BE2C (cell line): ENCODE data around the gene PRDM4.

Experiments
- DNase-seq: peaks from one replicate; pipeline ENCODE4 v3.0.0-alpha.2; 2020
- H3K27me3 ChIP-seq: fragments of 250-450 bp; sonication (Bioruptor Pico); 2 replicates; pipeline ENCODE4 v1.5.1; 2020; ENCODE audit warnings: mild to moderate bottlenecking
- H3K36me3 ChIP-seq: fragments of 250-450 bp; sonication (Bioruptor Pico); 2 replicates; pipeline ENCODE4 v1.5.1; 2020; ENCODE audit warnings: mild to moderate bottlenecking
- H3K4me1 ChIP-seq: fragments of 250-450 bp; sonication (Bioruptor Pico); 2 replicates; pipeline ENCODE4 v1.5.1; 2020
- H3K4me3 ChIP-seq: 2 replicates; pipeline ENCODE4 v1.5.1; 2011; ENCODE audit warnings: low read depth, low read length
- H3K9me3 ChIP-seq: fragments of 250-450 bp; sonication (Bioruptor Pico); 2 replicates; pipeline ENCODE4 v1.5.1; 2020
- CTCF ChIP-seq: IDR thresholded peaks from 2 replicates; pipeline ENCODE4 v1.5.1; 2012; ENCODE audit warnings: mild to moderate bottlenecking, low read depth, low read length

The PRDM4 gene

GRCh38 chr12:107685360-107686248, 75.3 kb downstream of the PRDM4 start, which contains the start of gene PWP1:
Gene PWP1, plus strand, starts transcription at chr12:107685799. Its CDS starts 101 bp downstream, at chr12:107685900.
- Histone ChIP-seq H3K4me3 (peak within 1 kb of the TSS; percentile 98), H3K9me3 (no peaks in the 10 kb centered on the region), H3K27me3 (no peaks in the 10 kb centered on the region), H3K36me3 (peaks cover 24% of the 10 kb centered on the region), H3K4me1 (no peaks in the 10 kb centered on the region)
- DNase-seq: peak; percentile 97
- TF ChIP-seq CTCF: no peak

- DNase-seq: no peak
- no peaks in the 10 kb centered on the region for H3K27me3 ChIP-seq
- H3K4me3 ChIP-seq: peak overlapping the region; percentile 98
- peaks cover 18% of the 10 kb centered on the region for H3K36me3 ChIP-seq
- H3K4me1 ChIP-seq: no peaks in the 10 kb centered on the region
- TF ChIP-seq CTCF: no peak
- no peaks in the 10 kb centered on the region for H3K9me3 ChIP-seq
Observed at GRCh38 chr12:107684990-107685359, 76.0 kb downstream of the PRDM4 start.

GRCh38 chr12:107684029-107684795, 76.7 kb downstream of the PRDM4 start:
- Histone ChIP-seq H3K9me3 (no peaks in the 10 kb centered on the region), H3K4me3 (no peak overlapping the region), H3K27me3 (no peaks in the 10 kb centered on the region; the same call in 1 of the 2 replicates), H3K36me3 (peaks cover 10% of the 10 kb centered on the region), H3K4me1 (no peaks in the 10 kb centered on the region)
- DNase-seq: no peak
- TF ChIP-seq CTCF: no peak
